Hematopoietic multipotent progenitor cell treated with erythropoietin and hydrocortisone succinate and interleukin-3 and kit ligand, for 15 days (in vitro differentiated cells): ENCODE data around the gene APLP2.
"Not testable (repeated sequence)": the region's sequence is repeated elsewhere in the genome, so short reads cannot be mapped to it uniquely, and the experiment has no call there.

Source experiments
- DNase-seq: peaks from one replicate; pipeline ENCODE4 v3.0.0-alpha.2; 2015; ENCODE audit warnings: low spot score

Gene APLP2

DNA sequence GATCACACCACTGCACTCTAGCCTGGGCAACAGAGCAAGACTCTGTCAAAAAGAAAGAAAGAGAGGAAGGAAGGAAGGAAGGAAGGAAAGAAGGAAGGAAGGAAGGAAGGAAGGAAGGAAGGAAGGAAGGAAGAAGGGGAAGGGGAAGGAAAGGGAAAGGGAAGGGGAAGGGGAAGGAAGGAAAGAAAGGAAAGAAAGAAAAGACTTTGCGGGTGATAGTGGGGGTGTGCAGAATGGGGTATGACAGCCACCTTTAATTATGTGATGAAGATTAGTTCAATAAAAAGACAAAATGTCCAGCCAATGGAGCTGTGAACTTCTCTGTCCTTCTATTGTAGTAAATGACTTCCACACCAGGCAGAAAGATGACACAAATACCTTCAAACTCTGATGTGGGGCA is 8.7 kb upstream of the APLP2 start:
- DNase-seq: no peak

DNA sequence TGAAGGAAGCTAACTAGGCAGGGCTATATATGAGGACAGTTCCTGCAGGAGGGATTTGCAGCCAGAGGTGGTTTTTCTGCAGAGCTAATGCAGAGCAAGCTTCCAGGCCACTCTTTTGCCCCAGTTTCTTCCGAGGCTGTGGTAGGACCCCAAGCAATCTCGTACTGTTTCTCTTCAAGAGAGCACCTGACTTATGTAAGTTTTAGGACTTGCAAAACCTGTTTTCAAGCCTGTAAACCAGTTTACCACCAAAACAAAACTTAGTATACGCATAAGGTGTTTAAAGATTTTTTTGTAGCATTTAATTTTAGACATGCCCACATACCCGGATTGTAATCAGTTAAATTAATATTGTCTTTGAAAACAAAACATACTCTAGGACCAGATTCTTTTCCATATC is 7.7 kb upstream of the APLP2 start:
- no peak for DNase-seq

DNA sequence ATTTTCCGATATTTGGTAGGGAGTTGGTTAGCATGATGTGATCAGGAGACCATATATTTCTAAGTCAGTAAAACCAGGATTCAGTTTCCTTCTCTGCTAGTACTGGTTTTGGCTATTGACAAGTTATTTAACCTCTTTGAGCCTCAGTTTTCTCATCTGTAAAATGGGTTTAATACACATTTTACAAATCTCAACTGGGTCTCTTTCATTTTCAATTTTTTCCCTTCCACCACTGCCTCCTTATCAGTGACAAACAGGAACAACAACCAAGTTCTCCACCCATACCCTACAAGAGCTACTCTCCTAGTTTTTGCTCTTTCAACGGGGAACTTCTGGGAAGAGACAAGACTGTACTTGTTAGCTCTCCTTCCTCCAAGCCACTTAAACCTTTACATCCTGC is 6.2 kb upstream of the APLP2 start:
- DNase-seq: peak; percentile 65

DNA sequence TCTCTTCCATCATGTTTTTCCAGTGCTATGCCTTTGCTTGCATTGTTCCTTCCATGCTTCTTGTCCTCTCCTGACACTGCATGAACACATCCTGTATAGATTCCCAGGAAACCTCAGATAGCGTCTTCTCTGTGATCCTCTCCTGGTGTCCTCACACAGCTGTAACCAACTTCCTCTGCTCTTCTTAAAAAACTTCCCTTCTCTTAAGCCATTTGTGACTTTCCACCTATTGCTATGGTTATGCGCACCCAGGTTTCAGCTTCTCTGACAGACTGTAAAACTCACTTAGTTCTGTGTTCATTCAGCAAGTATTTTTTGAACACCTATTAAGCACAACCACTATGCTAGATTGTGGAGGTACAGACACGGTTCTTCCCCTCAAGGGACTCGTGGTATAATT is 5.1 kb upstream of the APLP2 start:
- DNase-seq: no peak

DNA sequence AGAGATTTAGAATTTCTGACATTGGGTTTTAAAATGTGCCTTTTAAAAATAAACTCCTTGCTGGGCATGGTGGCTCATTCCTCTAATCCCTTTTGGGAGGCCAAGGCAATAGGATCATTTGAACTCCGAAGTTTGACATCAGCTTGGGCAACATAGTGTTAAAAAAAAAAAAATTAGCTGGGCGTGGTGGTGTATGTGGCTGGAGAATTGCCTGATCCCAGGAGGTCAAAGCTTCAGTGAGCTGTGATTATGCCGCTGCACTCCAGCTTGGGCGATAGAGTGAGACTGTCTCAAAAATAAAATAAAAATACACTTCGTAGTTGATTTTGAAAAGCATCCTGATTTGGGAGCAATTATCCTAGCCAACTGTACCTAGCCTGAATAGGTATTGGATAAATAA is 3.4 kb upstream of the APLP2 start:
- no peak for DNase-seq

DNA sequence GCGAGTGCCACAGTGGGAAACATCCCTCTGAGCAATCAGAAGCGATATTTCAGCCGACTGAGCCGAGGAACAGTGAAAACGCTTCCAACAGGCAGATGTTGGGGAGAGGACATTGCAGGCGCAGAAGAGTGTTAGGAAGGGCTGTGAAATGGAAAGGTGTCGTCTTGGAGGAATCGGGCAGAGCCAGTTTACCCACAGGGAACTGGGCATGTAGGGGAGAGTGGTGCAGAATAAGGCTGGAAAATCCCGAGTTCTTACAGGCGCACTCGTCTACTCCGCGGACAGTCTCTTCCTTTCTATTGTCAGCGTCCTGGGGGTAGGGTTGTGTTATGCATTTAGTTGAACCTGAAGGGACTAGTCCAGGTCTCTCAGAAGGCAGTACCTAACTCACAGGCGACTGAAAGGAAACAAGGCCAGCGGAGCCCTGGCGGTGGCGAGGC is 1.1 kb upstream of the APLP2 start:
- DNase-seq: no peak

DNA sequence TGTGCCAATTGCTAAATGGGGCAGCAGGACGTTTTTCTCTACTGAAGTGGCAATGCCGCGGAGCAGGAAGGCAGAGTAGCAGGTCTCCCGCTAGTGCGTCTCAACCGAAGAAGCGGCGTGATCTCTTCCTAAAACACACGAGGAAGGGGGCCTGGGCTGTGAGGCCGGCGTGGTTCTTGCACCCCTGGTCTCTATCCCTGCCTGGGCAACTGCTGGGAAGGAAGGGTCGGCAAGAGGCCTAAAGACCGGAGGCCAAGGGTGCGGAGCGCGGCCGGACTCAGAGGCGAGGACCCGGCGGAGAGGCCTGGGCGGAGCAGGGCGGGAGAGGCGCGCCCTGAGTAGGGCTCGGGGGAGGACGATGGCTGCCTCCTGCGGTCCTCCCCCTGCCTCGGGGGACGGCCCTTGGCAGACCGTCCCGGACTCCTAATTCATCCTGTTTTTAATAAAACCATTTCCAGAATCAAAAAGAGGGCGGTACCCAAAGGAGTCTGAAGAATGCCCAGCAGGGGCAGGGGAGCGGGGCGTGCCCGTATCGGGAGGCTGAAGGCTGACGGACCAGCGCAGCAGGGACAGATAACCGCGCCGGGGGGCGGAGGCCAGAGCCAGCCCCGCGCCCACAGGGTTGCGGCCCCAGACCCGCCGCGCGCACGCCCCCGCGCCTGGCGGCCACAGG is 572 bp upstream of the APLP2 start:
- peak; percentile 82 for DNase-seq

DNA sequence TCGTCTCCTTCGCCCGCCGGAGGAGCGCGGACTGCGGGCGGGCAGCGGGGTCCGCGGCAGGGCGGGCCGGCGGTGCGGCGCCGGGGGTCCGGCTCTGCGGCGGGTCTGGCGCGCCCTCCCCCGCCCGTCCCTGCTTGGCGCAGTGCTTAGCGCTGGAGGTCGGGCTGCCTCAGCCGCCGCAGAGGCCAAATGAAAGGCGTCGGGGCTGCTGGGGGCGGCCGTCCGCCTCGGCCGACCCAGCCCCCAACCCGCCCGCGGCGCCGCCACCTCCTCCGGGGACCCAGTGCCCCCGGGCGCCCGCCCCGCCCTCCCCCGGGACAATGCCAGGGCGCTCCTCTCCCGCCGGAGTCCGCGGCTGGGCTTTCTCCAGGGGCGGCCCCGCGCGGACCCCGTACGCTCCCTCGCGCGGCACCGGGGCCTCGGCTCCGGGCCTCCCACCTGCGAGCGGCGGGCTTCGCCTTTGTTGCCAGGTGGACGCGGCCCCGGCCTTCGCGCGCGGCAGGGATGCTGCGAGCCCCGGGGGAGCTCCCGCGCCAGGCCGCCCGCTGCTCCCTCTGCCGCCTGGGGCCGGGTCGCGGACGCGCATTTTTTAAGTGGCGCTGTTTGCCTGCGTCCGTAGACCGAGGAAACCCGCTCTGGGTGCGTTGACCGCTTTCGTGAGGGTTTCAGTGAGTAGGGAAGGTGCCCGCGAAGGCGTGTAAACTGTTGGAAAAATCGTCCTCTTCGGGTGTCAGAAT is 583 bp downstream of the APLP2 start:
- DNase-seq: peak; percentile 50

DNA sequence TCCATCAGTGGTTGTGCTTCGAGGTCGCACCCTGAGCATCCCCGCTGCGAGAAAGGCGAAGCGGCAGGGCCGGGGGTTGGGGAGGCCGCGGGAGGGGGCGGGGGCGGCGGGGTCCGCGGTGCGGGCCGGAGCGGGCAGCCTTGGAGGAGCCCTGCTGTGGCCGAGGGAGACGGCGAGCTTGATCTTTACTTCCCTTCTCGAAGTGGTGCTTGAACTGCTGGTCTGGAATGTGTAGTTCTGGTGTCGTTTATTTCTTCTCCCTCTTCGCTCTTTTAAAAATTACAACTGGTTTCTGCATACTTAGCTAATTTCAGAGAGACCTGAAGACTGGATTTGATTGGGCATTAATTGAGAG is 1.1 kb downstream of the APLP2 start:
- DNase-seq: no peak

DNA sequence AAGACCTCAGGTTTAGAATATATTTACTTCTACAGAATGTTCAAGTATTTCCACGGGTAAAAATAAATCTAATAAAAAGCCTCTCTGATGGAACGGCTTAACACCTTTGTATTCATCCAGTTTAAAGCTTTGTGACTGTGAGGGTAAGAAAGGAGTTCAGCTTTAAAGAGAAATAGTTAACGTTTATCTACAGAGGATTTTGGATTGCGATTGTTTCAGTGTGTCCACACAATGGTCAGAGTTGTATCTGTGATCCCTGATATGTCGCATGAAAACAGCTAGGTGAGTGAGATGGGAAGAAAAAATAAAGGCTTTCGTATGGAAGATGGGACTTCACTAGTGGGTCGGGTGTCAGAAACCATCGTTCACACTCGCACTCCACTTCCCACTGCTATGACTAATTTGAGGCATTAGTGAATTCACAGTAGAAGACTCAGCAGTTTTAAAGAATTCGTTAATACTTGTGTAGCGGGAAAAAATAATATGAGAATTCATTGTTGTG is 1.6 kb downstream of the APLP2 start:
- peak; percentile 53 for DNase-seq

DNA sequence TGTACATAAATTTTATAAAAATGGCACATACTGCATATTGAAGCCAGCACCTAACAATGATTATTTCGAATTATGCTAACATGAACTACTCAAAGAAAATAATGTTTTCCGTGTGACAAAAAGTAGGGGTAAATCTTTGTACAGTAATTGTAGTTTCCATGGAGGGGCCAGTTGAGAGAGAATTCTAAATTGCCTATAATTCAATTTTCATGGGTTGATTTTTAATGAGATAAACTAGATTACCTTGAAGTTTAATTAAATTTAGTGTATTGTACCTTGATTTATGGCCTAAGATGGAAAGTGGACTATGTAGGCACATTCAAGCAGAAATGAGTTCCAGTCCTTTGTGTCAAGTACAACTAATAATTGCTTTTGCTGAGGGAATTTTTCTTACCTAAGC is 5.0 kb downstream of the APLP2 start:
- DNase-seq: no peak

DNA sequence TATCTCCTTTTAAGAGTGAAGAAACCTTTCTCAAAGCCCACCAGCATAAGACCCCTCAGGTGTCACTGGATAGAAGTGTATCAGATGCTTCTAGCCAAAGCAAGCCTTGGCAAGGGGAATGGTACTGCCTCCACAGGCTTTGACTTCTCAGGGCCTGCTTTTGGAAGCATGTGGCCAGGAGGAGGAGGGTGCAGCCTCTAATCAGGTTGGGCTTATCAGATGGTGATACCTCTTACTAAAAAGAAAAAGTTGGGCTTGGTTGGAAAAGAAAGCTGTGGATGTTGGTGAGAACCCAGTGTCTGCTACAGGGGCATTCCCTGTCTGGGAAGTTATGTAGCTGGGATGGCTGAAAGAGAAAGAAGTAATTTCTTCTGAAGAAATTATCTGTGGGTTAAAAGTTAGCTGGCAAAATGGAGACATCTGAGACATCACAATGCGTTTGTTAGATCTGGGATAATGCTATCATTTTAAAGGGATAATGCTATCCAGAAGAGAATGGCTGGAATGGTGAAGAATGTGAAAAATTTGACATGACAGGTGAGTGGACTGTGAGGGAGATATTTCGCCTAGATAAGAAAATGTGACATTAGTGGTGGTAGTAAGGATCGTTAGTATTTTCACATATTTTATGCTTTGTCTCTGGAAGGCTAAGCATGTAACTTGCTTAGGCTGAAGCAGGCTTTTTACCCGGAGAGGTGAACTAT is 7.2 kb downstream of the APLP2 start:
- DNase-seq: no peak

DNA sequence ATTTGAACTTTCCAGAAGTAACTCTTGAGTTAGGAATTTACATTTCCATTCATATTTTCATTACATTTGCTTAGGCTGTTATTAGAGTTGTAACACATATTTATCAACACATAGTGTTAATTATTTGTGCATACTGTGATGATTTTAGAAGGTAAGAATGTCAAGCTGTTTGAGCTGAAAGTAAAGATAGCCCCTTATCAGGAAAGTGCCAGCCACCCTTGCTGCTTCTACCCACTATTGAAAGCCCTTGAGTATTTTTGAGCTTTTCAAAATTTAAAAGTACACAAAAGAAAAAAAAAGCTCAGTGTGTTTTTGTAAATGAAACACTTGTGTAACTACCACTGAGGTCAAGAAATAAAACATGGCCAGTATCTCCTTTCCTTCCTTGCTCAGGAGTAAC is 8.0 kb downstream of the APLP2 start:
- DNase-seq: peak; percentile 88

DNA sequence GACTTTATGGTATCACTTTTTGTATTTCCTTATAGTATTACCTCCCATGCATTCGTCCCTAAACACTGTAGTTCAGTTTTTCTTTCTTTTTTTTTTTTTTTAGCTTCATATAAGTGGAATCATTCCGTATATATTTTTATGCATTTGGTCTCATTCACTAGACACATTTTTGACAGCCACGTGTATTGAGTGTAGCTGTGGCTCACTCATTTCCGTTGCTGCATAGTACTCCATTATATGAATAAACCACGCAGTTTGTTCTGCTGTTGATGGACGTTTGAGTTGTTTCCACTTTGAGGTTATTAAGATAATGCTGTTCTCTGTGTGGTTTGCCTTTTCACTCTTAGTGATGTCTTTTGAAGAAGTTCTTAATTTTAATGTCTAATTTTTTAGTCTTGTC is 8.4 kb downstream of the APLP2 start:
- peak; percentile 57 for DNase-seq

DNA sequence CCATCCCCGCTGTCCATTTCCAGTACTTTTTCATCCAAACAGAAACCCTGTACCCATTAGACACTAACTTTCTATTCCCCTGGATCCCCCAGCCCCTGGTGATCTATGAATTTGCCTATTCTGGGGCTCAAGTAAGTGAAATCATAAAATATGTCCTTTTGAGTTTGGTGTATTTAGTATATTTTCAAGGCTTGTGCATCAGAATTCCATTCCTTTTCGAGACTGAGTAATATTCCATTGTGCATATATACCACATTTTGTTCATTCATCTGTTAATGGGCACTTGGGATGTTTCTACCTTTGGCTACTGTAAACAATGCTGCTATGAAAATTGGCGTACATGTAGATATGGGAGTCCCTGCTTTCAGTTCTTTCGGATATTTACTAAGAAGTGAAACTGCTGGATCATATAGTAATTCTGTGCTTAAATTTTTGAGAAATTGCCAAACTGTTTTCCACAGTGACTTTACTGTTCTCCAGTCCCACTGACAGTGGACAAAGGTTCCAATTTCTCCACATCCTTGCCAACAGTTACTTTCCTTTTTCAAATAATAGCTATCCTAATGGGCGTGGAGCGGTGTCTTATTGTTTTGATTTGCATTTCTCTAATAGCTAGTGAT is 16.1 kb downstream of the APLP2 start:
- DNase-seq: no peak

DNA sequence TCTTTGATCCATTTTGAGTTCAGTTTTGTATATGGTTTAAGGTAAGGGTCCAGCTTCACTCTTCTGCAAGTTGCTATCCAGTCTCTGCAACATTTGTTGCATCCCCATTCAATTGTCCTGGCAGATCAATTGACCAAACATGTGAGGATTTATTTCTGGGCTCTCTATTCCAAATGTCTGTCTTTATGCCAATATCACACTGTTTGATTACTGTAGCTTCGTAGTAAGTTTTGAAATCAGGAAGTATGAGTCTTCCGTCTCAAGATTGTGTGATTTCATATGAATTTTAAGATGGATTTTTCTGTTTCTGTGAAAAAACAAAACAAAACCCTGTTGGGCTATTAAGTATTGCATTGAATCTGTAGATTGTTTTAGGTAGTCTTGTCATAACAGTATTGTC is 17.0 kb downstream of the APLP2 start:
- no peak for DNase-seq

DNA sequence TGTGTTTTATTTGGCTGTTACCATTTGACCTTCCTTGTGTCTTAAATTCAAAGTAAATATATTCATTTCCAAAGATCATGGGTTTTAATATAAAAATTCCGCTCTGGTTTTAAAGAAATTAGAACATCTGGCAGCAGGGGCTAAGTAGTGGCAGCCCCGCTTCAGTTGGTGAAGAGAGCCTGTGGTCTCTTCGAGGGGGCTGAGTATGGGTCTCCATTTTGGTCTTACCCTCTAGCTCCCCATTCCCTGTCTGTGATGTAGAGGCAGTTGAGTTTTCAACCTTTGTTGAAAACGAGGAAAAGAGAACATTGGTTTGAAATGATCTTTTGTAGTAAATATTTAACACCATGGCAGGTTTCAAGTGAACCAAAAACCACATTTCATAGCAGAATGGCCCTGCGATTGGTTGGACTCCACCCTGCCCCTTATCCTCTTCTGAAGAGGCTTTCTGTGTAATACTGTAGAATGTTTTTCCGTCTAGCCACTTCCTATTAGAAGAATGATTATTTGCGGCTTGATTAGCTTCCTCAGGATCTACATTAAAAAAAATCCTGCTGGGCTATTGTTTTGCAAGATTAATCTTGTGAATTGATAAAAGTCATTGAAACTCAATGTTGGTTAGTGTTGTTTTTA is 17.7 kb downstream of the APLP2 start:
- DNase-seq: no peak

DNA sequence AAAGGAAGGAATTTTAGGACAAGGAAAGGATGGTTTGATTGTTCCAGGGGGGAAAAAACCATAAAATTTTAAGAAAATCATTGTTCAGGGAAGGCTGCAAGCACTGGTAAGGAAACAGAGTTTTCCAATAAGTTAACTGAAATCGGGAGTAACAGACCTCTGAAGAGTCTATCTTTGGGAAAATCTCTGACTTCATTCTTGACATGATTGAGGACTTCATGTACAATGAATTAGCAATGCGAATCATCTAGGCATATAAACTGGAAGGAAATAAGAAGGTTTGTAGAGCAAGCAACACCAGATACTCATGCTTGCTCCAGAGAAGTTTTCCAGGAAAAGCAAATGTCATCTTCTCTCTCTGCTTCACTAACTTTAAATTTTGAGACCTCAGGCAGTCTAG is 18.5 kb downstream of the APLP2 start:
- no peak for DNase-seq

DNA sequence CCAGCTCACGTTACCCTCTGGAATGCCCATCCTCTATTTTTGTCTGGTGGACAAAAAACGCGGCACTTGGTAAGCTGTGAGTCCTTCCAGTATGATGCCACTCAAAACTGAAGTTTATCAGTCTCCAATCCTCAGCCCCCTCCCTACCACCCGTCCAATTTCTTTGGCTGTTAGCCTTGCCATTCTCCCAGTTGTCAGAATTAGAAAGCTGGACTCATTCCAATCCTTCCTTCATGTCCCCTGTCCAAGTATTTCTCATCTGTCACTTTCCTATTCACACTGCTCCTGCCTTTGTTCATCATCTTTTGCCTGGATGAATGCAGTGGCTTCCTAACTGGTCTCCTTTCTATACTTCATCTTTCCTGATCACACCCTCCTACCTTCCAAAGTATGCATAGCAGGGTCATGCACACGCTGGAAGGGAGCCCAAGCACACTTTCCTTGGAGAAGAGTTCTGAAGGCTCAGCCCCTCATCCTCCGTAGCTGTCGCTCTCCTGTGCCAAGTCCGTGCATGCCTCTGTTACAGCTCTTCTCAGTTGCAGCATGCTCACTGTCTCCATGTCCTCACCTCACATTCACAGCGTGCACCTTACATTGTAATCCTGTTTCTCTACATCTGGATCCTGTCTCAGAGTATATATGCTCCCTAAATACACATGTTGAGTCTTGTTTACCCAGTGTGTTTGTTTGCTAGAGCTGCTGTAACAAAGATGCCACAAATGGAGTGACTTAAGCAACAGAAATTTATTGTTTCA is 19.4 kb downstream of the APLP2 start:
- no peak for DNase-seq

DNA sequence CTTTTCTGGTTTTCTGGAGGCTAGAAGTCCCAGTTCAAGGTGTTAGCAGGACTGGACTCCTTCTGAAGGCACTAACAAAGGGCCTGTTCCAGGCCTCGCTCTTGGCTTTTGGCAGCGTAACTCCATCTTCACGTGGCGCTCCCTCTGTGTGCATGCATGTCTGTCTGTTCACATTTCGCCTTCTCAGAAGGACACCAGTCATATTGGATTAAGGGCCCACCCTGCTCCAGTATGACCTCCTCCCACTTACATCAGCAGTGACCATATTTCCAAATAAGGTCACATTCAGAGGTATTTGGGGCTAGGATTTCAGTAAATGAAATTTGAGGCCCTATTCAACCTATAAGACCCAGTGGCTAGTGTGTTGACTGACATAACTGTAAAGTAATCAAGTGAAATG is 20.0 kb downstream of the APLP2 start:
- peak; percentile 41 for DNase-seq

DNA sequence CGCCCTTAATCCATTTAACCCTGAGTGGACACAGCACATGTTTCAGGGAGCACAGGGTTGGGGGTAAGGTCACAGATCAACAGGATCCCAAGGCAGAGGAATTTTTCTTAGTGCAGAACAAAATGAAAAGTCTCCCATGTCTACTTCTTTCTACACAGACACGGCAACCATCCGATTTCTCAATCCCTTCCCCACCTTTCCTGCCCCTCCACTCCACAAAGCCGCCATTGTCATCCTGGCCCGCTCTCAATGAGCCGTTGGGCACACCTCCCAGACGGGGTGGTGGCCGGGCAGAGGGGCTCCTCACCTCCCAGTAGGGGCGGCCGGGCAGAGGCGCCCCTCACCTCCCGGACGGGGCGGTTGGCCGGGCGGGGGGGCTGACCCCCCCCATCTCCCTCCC is 20.8 kb downstream of the APLP2 start:
- DNase-seq: not testable (repeated sequence)

DNA sequence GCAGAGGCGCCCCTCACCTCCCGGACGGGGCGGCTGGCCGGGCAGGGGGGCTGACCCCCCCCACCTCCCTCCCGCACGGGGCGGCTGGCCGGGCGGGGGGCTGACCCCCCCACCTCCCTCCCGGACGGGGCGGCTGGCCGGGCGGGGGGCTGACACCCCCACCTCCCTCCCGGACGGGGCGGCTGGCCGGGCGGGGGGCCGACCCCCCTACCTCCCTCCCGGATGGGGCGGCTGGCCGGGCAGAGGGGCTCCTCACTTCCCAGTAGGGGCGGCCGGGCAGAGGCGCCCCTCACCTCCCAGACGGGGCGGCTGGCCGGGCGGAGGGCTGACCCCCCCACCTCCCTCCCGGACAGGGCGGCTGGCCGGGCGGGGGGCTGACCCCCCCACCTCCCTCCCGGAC is 21.5 kb downstream of the APLP2 start:
- not testable (repeated sequence) for DNase-seq
